HL-60 (cell line): ENCODE results near the gene ZNF543.

Experiments
- DNase-seq, 2 experiments: peaks; one replicate each; pipeline ENCODE4 v3.0.0-alpha.2; 2010 to 2020; ENCODE audit warnings: low read depth in 1 of 2, low spot score in 1 of 2
- H3K27ac ChIP-seq: fragments of 250-450 bp; sonication (Bioruptor Pico); replicated peaks from 2 replicates; pipeline ENCODE4 v1.5.1; 2020; ENCODE audit warnings: mild to moderate bottlenecking, moderate library complexity
- H3K27me3 ChIP-seq: fragments of 250-450 bp; sonication (Bioruptor Pico); 2 replicates; pipeline ENCODE4 v1.5.1; 2021; ENCODE audit warnings: mild to moderate bottlenecking, moderate library complexity; ENCODE audit not compliant: insufficient read depth, poor library complexity, severe bottlenecking
- H3K4me3 ChIP-seq: replicated peaks from 2 replicates; pipeline ENCODE4 v1.5.1; 2011; ENCODE audit warnings: mild to moderate bottlenecking, control low read depth, low read length; ENCODE audit not compliant: insufficient read depth
- POLR2AphosphoS5 ChIP-seq: IDR thresholded peaks from 2 replicates; pipeline ENCODE4 v1.6.1; 2012; ENCODE audit warnings: low read depth

The ZNF543 gene

DNA sequence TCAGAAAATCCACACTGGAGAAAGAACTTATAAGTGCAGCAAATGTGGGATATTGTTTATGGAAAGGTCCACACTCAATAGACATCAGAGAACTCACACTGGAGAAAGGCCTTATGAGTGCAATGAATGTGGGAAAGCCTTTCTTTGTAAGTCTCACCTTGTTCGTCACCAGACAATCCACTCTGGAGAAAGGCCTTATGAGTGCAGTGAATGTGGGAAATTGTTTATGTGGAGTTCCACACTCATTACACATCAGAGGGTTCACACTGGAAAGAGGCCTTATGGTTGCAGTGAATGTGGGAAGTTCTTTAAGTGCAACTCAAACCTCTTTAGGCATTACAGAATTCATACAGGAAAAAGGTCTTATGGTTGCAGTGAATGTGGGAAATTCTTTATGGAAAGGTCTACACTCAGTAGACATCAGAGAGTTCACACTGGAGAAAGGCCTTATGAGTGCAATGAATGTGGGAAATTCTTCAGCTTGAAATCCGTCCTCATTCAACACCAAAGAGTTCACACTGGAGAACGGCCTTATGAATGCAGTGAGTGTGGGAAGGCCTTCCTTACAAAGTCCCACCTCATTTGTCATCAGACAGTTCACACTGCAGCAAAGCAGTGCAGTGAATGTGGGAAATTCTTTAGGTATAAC lies 57.4 kb downstream of the ZNF543 start:
- no peak for TF ChIP-seq POLR2AphosphoS5
- H3K4me3 ChIP-seq = no peak overlapping the region
- no peak overlapping the region for H3K27ac ChIP-seq
- no peak for DNase-seq
- H3K27me3 ChIP-seq = no peaks in the 10 kb centered on the region
